CD14-positive monocyte (primary cell): ENCODE data around the gene ARFGEF2. TPM values are rescaled to one million over a fixed set of nuclear protein-coding genes. Genes with fewer than 3 reads are reported as not detected.

Experiments
- DNase-seq, 3 donors: peaks; one replicate each; pipeline ENCODE4 v3.0.0-alpha.2; 2011 to 2022
- H2AFZ ChIP-seq: 2 replicates; pipeline ENCODE4 v1.6.0; 2012; ENCODE audit warnings: mild to moderate bottlenecking, low read depth, low read length, inconsistent platforms; ENCODE audit not compliant: insufficient read depth, poor library complexity, severe bottlenecking
- H3K27ac ChIP-seq, 2 donors: 1 replicate in 1 of 2; 2 replicates in 1 of 2; pipeline ENCODE4 v1.5.1; 2012 to 2013; ENCODE audit warnings: low read length in 2 of 2, control low read depth in 1 of 2, inconsistent platforms in 1 of 2, low read depth in 1 of 2, mild to moderate bottlenecking in 1 of 2
- H3K27me3 ChIP-seq, 2 donors: one replicate each; pipeline versions ENCODE4 v1.6.0 to v1.6.1; 2011 to 2013; ENCODE audit warnings: low read length in 2 of 2; ENCODE audit not compliant: control insufficient read depth in 2 of 2, insufficient read depth in 2 of 2
- H3K36me3 ChIP-seq, 2 donors: replicated peaks in 1 of 2; 1 replicate in 1 of 2; 2 replicates in 1 of 2; pipeline versions ENCODE4 v1.5.1 to v1.6.1; 2012 to 2013; ENCODE audit warnings: low read length in 2 of 2, control low read depth in 1 of 2, inconsistent platforms in 1 of 2, mild to moderate bottlenecking in 1 of 2; ENCODE audit not compliant: insufficient read depth in 2 of 2, control insufficient read depth in 1 of 2
- H3K4me1 ChIP-seq, 2 donors: 1 replicate in 1 of 2; 2 replicates in 1 of 2; pipeline versions ENCODE4 v1.5.1 to v1.6.1; 2012 to 2013; ENCODE audit warnings: low read length in 2 of 2, control low read depth in 1 of 2, inconsistent platforms in 1 of 2, mild to moderate bottlenecking in 1 of 2, moderate library complexity in 1 of 2; ENCODE audit not compliant: insufficient read depth in 2 of 2, control insufficient read depth in 1 of 2
- H3K4me2 ChIP-seq: replicated peaks from 2 replicates; pipeline ENCODE3; 2012; ENCODE audit warnings: low read length, moderate library complexity, mild to moderate bottlenecking; ENCODE audit not compliant: poor library complexity, severe bottlenecking; ENCODE audit errors: extremely low read depth
- H3K4me3 ChIP-seq, 3 experiments: fragments of 200-600 bp in 1 of 3; sonication (generic) in 1 of 3; replicated peaks in 1 of 3; 1 replicate in 2 of 3; 2 replicates in 1 of 3; pipeline ENCODE4 v1.5.1; 2011 to 2013; ENCODE audit warnings: low read length in 3 of 3, mild to moderate bottlenecking in 3 of 3, control low read depth in 2 of 3, low read depth in 2 of 3, inconsistent platforms in 1 of 3, moderate library complexity in 1 of 3
- H3K79me2 ChIP-seq: 2 replicates; pipeline ENCODE4 v1.6.0; 2012; ENCODE audit warnings: mild to moderate bottlenecking, control low read depth, inconsistent platforms, low read length, moderate library complexity; ENCODE audit not compliant: insufficient read depth
- H3K9ac ChIP-seq: 2 replicates; pipeline ENCODE4 v1.6.0; 2017; ENCODE audit warnings: low read length, mild to moderate bottlenecking; ENCODE audit not compliant: insufficient read depth, poor library complexity, severe bottlenecking
- H3K9me3 ChIP-seq, 2 donors: replicated peaks in 1 of 2; 1 replicate in 1 of 2; 2 replicates in 1 of 2; pipeline versions ENCODE4 v1.5.1 to v1.6.1; 2012 to 2013; ENCODE audit warnings: low read length in 2 of 2, control low read depth in 1 of 2; ENCODE audit not compliant: control insufficient read depth in 1 of 2, insufficient read depth in 1 of 2
- H4K20me1 ChIP-seq: 2 replicates; pipeline ENCODE4 v1.6.0; 2012; ENCODE audit warnings: mild to moderate bottlenecking, low read length, control low read depth, moderate library complexity; ENCODE audit not compliant: insufficient read depth
- H3K27ac Mint-ChIP-seq, 7 donors: one replicate each; pipeline ENCODE4 v1.8.0; 2020; ENCODE audit warnings: mild to moderate bottlenecking in 7 of 7, mixed read lengths in 7 of 7, moderate library complexity in 6 of 7, inconsistent platforms in 2 of 7
- H3K27me3 Mint-ChIP-seq, 3 donors: one replicate each; pipeline ENCODE4 v1.8.0; 2021 to 2022; ENCODE audit warnings: low read depth in 3 of 3, mild to moderate bottlenecking in 3 of 3, mixed read lengths in 3 of 3, moderate library complexity in 3 of 3, inconsistent platforms in 1 of 3
- H3K36me3 Mint-ChIP-seq, 2 donors: one replicate each; pipeline ENCODE4 v1.8.0; 2020; ENCODE audit warnings: mixed read lengths in 2 of 2, inconsistent platforms in 1 of 2, mild to moderate bottlenecking in 1 of 2
- H3K4me1 Mint-ChIP-seq: one replicate; pipeline ENCODE4 v1.8.0; 2020; ENCODE audit warnings: mild to moderate bottlenecking, mixed read lengths
- H3K4me3 Mint-ChIP-seq, 2 donors: one replicate each; pipeline ENCODE4 v1.8.0; 2020; ENCODE audit warnings: mild to moderate bottlenecking in 2 of 2, mixed read lengths in 2 of 2, moderate library complexity in 1 of 2
- H3K9me3 Mint-ChIP-seq, 7 donors: one replicate each; pipeline ENCODE4 v1.8.0; 2020 to 2022; ENCODE audit warnings: mixed read lengths in 7 of 7, mild to moderate bottlenecking in 6 of 7, moderate library complexity in 6 of 7, inconsistent platforms in 2 of 7
- CTCF ChIP-seq: fragments of 200-600 bp; IDR thresholded peaks from one replicate; pipeline ENCODE4 v1.8.0; 2022; ENCODE audit warnings: antibody characterized with exemption, mild to moderate bottlenecking
- WGBS: methylation state at CpG from one replicate; pipeline ENCODE4 v1.1.5; 2013; ENCODE audit warnings: missing lambda C conversion rate; ENCODE audit not compliant: insufficient coverage; 5-methylcytosine and 5-hydroxymethylcytosine counted together
- intact Hi-C, 2 donors: fragments of 100-400 bp; cut with micrococcal nuclease; formaldehyde crosslinking; loops; one replicate each; pipeline versions ENCODE4 v1.15.0 to v1.15.1; 2023
- polyA plus RNA-seq, 3 donors: library from polyadenylated mRNA; depleted of rRNA in 1 of 3; unstranded in 2 of 3; stranded (reverse) in 1 of 3; fragments of 300-500 nt in 2 of 3; fragments of >200 nt in 1 of 3; fragmentation: Illumina TruSeq in 2 of 3; gene quantifications; 1 replicate in 2 of 3; 2 replicates in 1 of 3; pipeline ENCODE4 v1.2.3, GENCODE V29; 2012 to 2021

The ARFGEF2 gene
- polyA plus RNA-seq, 3 donors = 4.6 to 10.9 (median 5.5) TPM

GRCh38 chr20:48952656-48953055 lies 31.1 kb downstream of the ARFGEF2 start:
- WGBS = 92% methylated on average over 6 of the region's 6 CpGs
- peak overlapping the region in 1 of 7 donors; percentile 20 for H3K27ac Mint-ChIP-seq
- H3K27me3 ChIP-seq = no peaks in the 10 kb centered on the region
- no peak overlapping the region for H2AFZ ChIP-seq
- no peak overlapping the region for H3K4me3 Mint-ChIP-seq
- H3K9ac ChIP-seq = no peak overlapping the region
- H3K4me3 ChIP-seq = no peak overlapping the region
- no peak overlapping the region for H3K27ac ChIP-seq
- H3K9me3 Mint-ChIP-seq = no peaks in the 10 kb centered on the region
- H3K4me1 Mint-ChIP-seq = no peaks in the 10 kb centered on the region
- no peaks in the 10 kb centered on the region for H3K79me2 ChIP-seq
- peaks cover 40% of the 10 kb centered on the region for H4K20me1 ChIP-seq
- no peak for DNase-seq
- no peaks in the 10 kb centered on the region for H3K4me1 ChIP-seq
- no peaks in the 10 kb centered on the region for H3K27me3 Mint-ChIP-seq
- intact Hi-C loops = no loop called here
- peaks cover 79 to 97% of the 10 kb centered on the region in 2 donors for H3K36me3 ChIP-seq
- no peaks in the 10 kb centered on the region for H3K9me3 ChIP-seq
- peaks cover 86 to 88% of the 10 kb centered on the region in 2 donors for H3K36me3 Mint-ChIP-seq
- H3K4me2 ChIP-seq = no peak overlapping the region
- no peak for TF ChIP-seq CTCF

- 100% methylated on average over 4 of the region's 6 CpGs for WGBS
- peaks cover 89 to 92% of the 10 kb centered on the region in 2 donors for H3K36me3 Mint-ChIP-seq
- intact Hi-C loops = no loop called here
These were observed 32.1 kb downstream of the ARFGEF2 start for GRCh38 chr20:48953653-48954052.

More at GRCh38 chr20:48953653-48954052, 32.1 kb downstream of the ARFGEF2 start:
- no peak overlapping the region for H3K27ac ChIP-seq
- no peaks in the 10 kb centered on the region for H3K4me1 ChIP-seq
- Mint-ChIP-seq H3K27me3 (no peaks in the 10 kb centered on the region), H3K4me1 (no peaks in the 10 kb centered on the region), H3K27ac (peak overlapping the region in 2 of 7 donors; percentile 30 to 32), H3K4me3 (no peak overlapping the region), H3K9me3 (no peaks in the 10 kb centered on the region)
- no peaks in the 10 kb centered on the region for H3K9me3 ChIP-seq
- no peaks in the 10 kb centered on the region for H3K79me2 ChIP-seq
- TF ChIP-seq CTCF = no peak
- H2AFZ ChIP-seq = no peak overlapping the region
- no peaks in the 10 kb centered on the region for H3K27me3 ChIP-seq
- no peak for DNase-seq
- no peak overlapping the region for H3K4me3 ChIP-seq
- peaks cover 35% of the 10 kb centered on the region for H4K20me1 ChIP-seq
- H3K4me2 ChIP-seq = no peak overlapping the region
- H3K9ac ChIP-seq = no peak overlapping the region
- H3K36me3 ChIP-seq = peaks cover 82 to 98% of the 10 kb centered on the region in 2 donors
